NCI-H748 (cell line): ENCODE results near the gene SORBS1.

Experiments used
- DNase-seq: peaks from one replicate; lab custom pipeline; 2025; ENCODE audit not compliant: unreplicated experiment; lab: John Stamatoyannopoulos, UW

SORBS1 gene

GRCh38 chr10:95440756-95441546, 120.2 kb downstream of the SORBS1 start:
- no peak for DNase-seq

- DNase-seq, result no peak
Measured at GRCh38 chr10:95440038-95440725, 121.0 kb downstream of the SORBS1 start.

- DNase-seq, result no peak
Measured at GRCh38 chr10:95438781-95439180, 122.4 kb downstream of the SORBS1 start.

- no peak for DNase-seq
Measured at GRCh38 chr10:95437669-95438068, 123.5 kb downstream of the SORBS1 start.

GRCh38 chr10:95435548-95436279, 125.5 kb downstream of the SORBS1 start:
- DNase-seq, result no peak

- DNase-seq, result no peak
Measured at GRCh38 chr10:95434583-95434982, 126.6 kb downstream of the SORBS1 start.

GRCh38 chr10:95431900-95432342, 129.2 kb downstream of the SORBS1 start:
- no peak for DNase-seq

GRCh38 chr10:95430231-95430951, 130.8 kb downstream of the SORBS1 start:
- peak; percentile 34 for DNase-seq

GRCh38 chr10:95429639-95430038, 131.5 kb downstream of the SORBS1 start:
- no peak for DNase-seq

GRCh38 chr10:95428701-95429100, 132.5 kb downstream of the SORBS1 start:
- no peak for DNase-seq

GRCh38 chr10:95426482-95426881, 134.7 kb downstream of the SORBS1 start:
- no peak for DNase-seq

GRCh38 chr10:95425592-95426465, 135.3 kb downstream of the SORBS1 start:
- DNase-seq, result no peak

- DNase-seq, result no peak
Measured at GRCh38 chr10:95423164-95424005, 137.8 kb downstream of the SORBS1 start.

- DNase-seq, result no peak
Measured at GRCh38 chr10:95422233-95422632, 138.9 kb downstream of the SORBS1 start.

GRCh38 chr10:95421782-95422181, 139.4 kb downstream of the SORBS1 start:
- DNase-seq, result no peak

- no peak for DNase-seq
Measured at GRCh38 chr10:95419399-95419798, 141.8 kb downstream of the SORBS1 start.

- no peak for DNase-seq
Measured at GRCh38 chr10:95416973-95417372, 144.2 kb downstream of the SORBS1 start.

GRCh38 chr10:95416270-95416669, 144.9 kb downstream of the SORBS1 start:
- no peak for DNase-seq

- DNase-seq, result no peak
Measured at GRCh38 chr10:95415621-95416031, 145.5 kb downstream of the SORBS1 start.
